HUES64 (cell line): ENCODE measurements around the gene CACNA1C.

Experiments used
- H3K27ac ChIP-seq: 2 replicates; pipeline ENCODE4 v1.7.0; 2013; ENCODE audit warnings: low read depth, low read length, inconsistent platforms
- H3K27me3 ChIP-seq: 2 replicates; pipeline ENCODE4 v1.6.1; 2013; ENCODE audit warnings: mild to moderate bottlenecking, low read length; ENCODE audit not compliant: insufficient read depth
- H3K36me3 ChIP-seq: 2 replicates; pipeline ENCODE4 v1.6.1; 2013; ENCODE audit warnings: mild to moderate bottlenecking, low read length; ENCODE audit not compliant: insufficient read depth
- H3K4me1 ChIP-seq: 2 replicates; pipeline ENCODE4 v1.6.1; 2013; ENCODE audit warnings: mild to moderate bottlenecking, low read length, moderate library complexity; ENCODE audit not compliant: insufficient read depth
- H3K4me3 ChIP-seq: 2 replicates; pipeline ENCODE4 v1.5.1; 2013; ENCODE audit warnings: mild to moderate bottlenecking, low read length, moderate library complexity
- H3K9ac ChIP-seq: 2 replicates; pipeline ENCODE4 v1.6.1; 2013; ENCODE audit warnings: mild to moderate bottlenecking, low read depth, low read length
- H3K9me3 ChIP-seq: 2 replicates; pipeline ENCODE4 v1.6.1; 2013; ENCODE audit warnings: low read depth, low read length; ENCODE audit not compliant: insufficient read depth
- WGBS: fragments of 150-250, 120-280 bp; methylation state at CpG from one replicate; pipeline ENCODE4 v1.1.7; 2013; ENCODE audit warnings: missing lambda C conversion rate; 5-methylcytosine and 5-hydroxymethylcytosine counted together

CACNA1C gene

GRCh38 chr12:2539938-2540337 lies 487.2 kb downstream of the CACNA1C start:
- Histone ChIP-seq H3K36me3 (no peaks in the 10 kb centered on the region), H3K4me3 (no peak overlapping the region), H3K27ac (no peak overlapping the region), H3K27me3 (no peaks in the 10 kb centered on the region), H3K9ac (no peak overlapping the region), H3K9me3 (no peaks in the 10 kb centered on the region), H3K4me1 (no peaks in the 10 kb centered on the region)
- 91% methylated on average over 8 of the region's 8 CpGs for WGBS

- H3K9me3 ChIP-seq = no peaks in the 10 kb centered on the region
- WGBS = 87% methylated on average over 13 of the region's 13 CpGs
- H3K27ac ChIP-seq = no peak overlapping the region
- no peak overlapping the region for H3K9ac ChIP-seq
- H3K27me3 ChIP-seq = no peaks in the 10 kb centered on the region
- H3K36me3 ChIP-seq = no peaks in the 10 kb centered on the region
- no peak overlapping the region for H3K4me3 ChIP-seq
- no peaks in the 10 kb centered on the region for H3K4me1 ChIP-seq
Observed at GRCh38 chr12:2540535-2540941, 487.8 kb downstream of the CACNA1C start.

GRCh38 chr12:2541631-2542204 lies 488.9 kb downstream of the CACNA1C start:
- Histone ChIP-seq H3K9me3 (no peaks in the 10 kb centered on the region), H3K27ac (no peak overlapping the region), H3K36me3 (no peaks in the 10 kb centered on the region), H3K27me3 (no peaks in the 10 kb centered on the region), H3K4me3 (no peak overlapping the region), H3K9ac (no peak overlapping the region), H3K4me1 (no peaks in the 10 kb centered on the region; the same call in 1 of the 2 replicates)
- 93% methylated on average over 13 of the region's 13 CpGs for WGBS

- no peaks in the 10 kb centered on the region for H3K27me3 ChIP-seq
- WGBS = 86% methylated on average over 3 of the region's 3 CpGs
- no peak overlapping the region for H3K27ac ChIP-seq
- no peak overlapping the region for H3K9ac ChIP-seq
- H3K36me3 ChIP-seq = no peaks in the 10 kb centered on the region
- peaks cover 4% of the 10 kb centered on the region; the same call in 1 of the 2 replicates for H3K4me1 ChIP-seq
- H3K4me3 ChIP-seq = no peak overlapping the region
- H3K9me3 ChIP-seq = no peaks in the 10 kb centered on the region
Observed at GRCh38 chr12:2543801-2544200, 491.0 kb downstream of the CACNA1C start.

- Histone ChIP-seq H3K4me1 (peaks cover 4% of the 10 kb centered on the region; the same call in 1 of the 2 replicates), H3K36me3 (no peaks in the 10 kb centered on the region), H3K4me3 (no peak overlapping the region), H3K27me3 (no peaks in the 10 kb centered on the region), H3K9me3 (no peaks in the 10 kb centered on the region), H3K27ac (no peak overlapping the region), H3K9ac (no peak overlapping the region)
Observed at GRCh38 chr12:2544230-2544629, 491.4 kb downstream of the CACNA1C start.

- Histone ChIP-seq H3K36me3 (no peaks in the 10 kb centered on the region), H3K4me1 (peaks cover 12% of the 10 kb centered on the region; the same call in 1 of the 2 replicates), H3K4me3 (no peak overlapping the region), H3K27ac (no peak overlapping the region), H3K9ac (no peak overlapping the region), H3K9me3 (no peaks in the 10 kb centered on the region), H3K27me3 (no peaks in the 10 kb centered on the region)
- 93% methylated on average over 10 of the region's 11 CpGs for WGBS
Observed at GRCh38 chr12:2547273-2548044, 494.7 kb downstream of the CACNA1C start.

- H3K27me3 ChIP-seq = no peaks in the 10 kb centered on the region
- no peak overlapping the region for H3K27ac ChIP-seq
- no peaks in the 10 kb centered on the region for H3K9me3 ChIP-seq
- no peak overlapping the region for H3K4me3 ChIP-seq
- no peaks in the 10 kb centered on the region for H3K36me3 ChIP-seq
- no peak overlapping the region for H3K9ac ChIP-seq
- WGBS = 88% methylated on average over 2 of the region's 2 CpGs
- peaks cover 12% of the 10 kb centered on the region; the same call in 1 of the 2 replicates for H3K4me1 ChIP-seq
Observed at GRCh38 chr12:2548081-2548480, 495.3 kb downstream of the CACNA1C start.

- H3K9me3 ChIP-seq = no peaks in the 10 kb centered on the region
- no peak overlapping the region for H3K27ac ChIP-seq
- H3K27me3 ChIP-seq = no peaks in the 10 kb centered on the region
- 88% methylated on average over 17 of the region's 17 CpGs for WGBS
- peaks cover 12% of the 10 kb centered on the region; the same call in 1 of the 2 replicates for H3K4me1 ChIP-seq
- no peak overlapping the region for H3K4me3 ChIP-seq
- H3K9ac ChIP-seq = no peak overlapping the region
- H3K36me3 ChIP-seq = no peaks in the 10 kb centered on the region
Observed at GRCh38 chr12:2550561-2551411, 498.0 kb downstream of the CACNA1C start.

GRCh38 chr12:2551412-2551900 lies 498.7 kb downstream of the CACNA1C start:
- no peak overlapping the region for H3K9ac ChIP-seq
- H3K9me3 ChIP-seq = no peaks in the 10 kb centered on the region
- no peaks in the 10 kb centered on the region for H3K36me3 ChIP-seq
- no peak overlapping the region for H3K4me3 ChIP-seq
- H3K27me3 ChIP-seq = no peaks in the 10 kb centered on the region
- H3K4me1 ChIP-seq = peaks cover 12% of the 10 kb centered on the region; the same call in 1 of the 2 replicates
- WGBS = 87% methylated on average over 13 of the region's 13 CpGs
- H3K27ac ChIP-seq = no peak overlapping the region

GRCh38 chr12:2552000-2552756 lies 499.4 kb downstream of the CACNA1C start:
- 85% methylated on average over 10 of the region's 10 CpGs for WGBS
- Histone ChIP-seq H3K27ac (no peak overlapping the region), H3K9ac (no peak overlapping the region), H3K4me1 (0 out of 2 replicates have a peak, but pooled peaks cover 7% of the 10 kb centered on the region), H3K9me3 (no peaks in the 10 kb centered on the region), H3K36me3 (no peaks in the 10 kb centered on the region), H3K4me3 (no peak overlapping the region), H3K27me3 (no peaks in the 10 kb centered on the region)
